GM18873 (cell line): ENCODE results near the gene PPP1CC.
"Not testable (repeated sequence)": the region's sequence is repeated elsewhere in the genome, so short reads cannot be mapped to it uniquely, and the experiment has no call there.

Source experiments
- ATAC-seq: cut with Tn5 transposase; IDR thresholded peaks from one replicate; pipeline ENCODE4 v1.9.1; 2021; ENCODE audit warnings: mild to moderate bottlenecking, moderate library complexity, moderate number of reproducible peaks; ENCODE audit not compliant: unreplicated experiment, low FRiP score

The PPP1CC gene

GRCh38 chr12:110726708-110727369, 15.9 kb downstream of the PPP1CC start:
- no peak for ATAC-seq

- ATAC-seq: no peak
Observed at GRCh38 chr12:110726028-110726427, 16.7 kb downstream of the PPP1CC start.

GRCh38 chr12:110725267-110725666, 17.4 kb downstream of the PPP1CC start:
- ATAC-seq: no peak

GRCh38 chr12:110722892-110723291, 19.8 kb downstream of the PPP1CC start:
- ATAC-seq: not testable (repeated sequence)

- no peak for ATAC-seq
Observed at GRCh38 chr12:110721570-110721969, 21.1 kb downstream of the PPP1CC start.

GRCh38 chr12:110720516-110720915, 22.2 kb downstream of the PPP1CC start:
- no peak for ATAC-seq

- no peak for ATAC-seq
Observed at GRCh38 chr12:110718222-110718908, 24.3 kb downstream of the PPP1CC start.

GRCh38 chr12:110717037-110717436, 25.7 kb downstream of the PPP1CC start:
- ATAC-seq: no peak

- ATAC-seq: no peak
Observed at GRCh38 chr12:110708917-110709316, 33.8 kb downstream of the PPP1CC start.

- no peak for ATAC-seq
Observed at GRCh38 chr12:110705309-110705708, 37.4 kb downstream of the PPP1CC start.

- ATAC-seq: no peak
Observed at GRCh38 chr12:110704750-110705149, 37.9 kb downstream of the PPP1CC start.

- ATAC-seq: no peak
Observed at GRCh38 chr12:110704231-110704630, 38.5 kb downstream of the PPP1CC start.

GRCh38 chr12:110702081-110702480, 40.6 kb downstream of the PPP1CC start:
- no peak for ATAC-seq

GRCh38 chr12:110699591-110700445, 42.9 kb downstream of the PPP1CC start:
- ATAC-seq: no peak

GRCh38 chr12:110698171-110698902, 44.4 kb downstream of the PPP1CC start:
- ATAC-seq: peak; percentile 73

GRCh38 chr12:110697236-110697635, 45.5 kb downstream of the PPP1CC start:
- ATAC-seq: no peak

GRCh38 chr12:110696283-110696682, 46.4 kb downstream of the PPP1CC start:
- ATAC-seq: no peak

GRCh38 chr12:110694330-110694901, 48.3 kb downstream of the PPP1CC start:
- no peak for ATAC-seq

- ATAC-seq: no peak
Observed at GRCh38 chr12:110693731-110694130, 49.0 kb downstream of the PPP1CC start.

GRCh38 chr12:110690127-110690430, 52.6 kb downstream of the PPP1CC start:
- ATAC-seq: no peak
